SJSA1 (cell line): Measurements from ENCODE around the gene CDH22. TPM values are rescaled to one million over a fixed set of nuclear protein-coding genes. Genes with fewer than 3 reads are reported as not detected.

Experiments used
- DNase-seq, 2 experiments: peaks; one replicate each; pipeline ENCODE4 v3.0.0-alpha.2; 2015 to 2020; ENCODE audit warnings: low spot score in 2 of 2, low read depth in 1 of 2
- H3K27ac ChIP-seq: fragments of 250-450 bp; sonication (Bioruptor Pico); 2 replicates; pipeline ENCODE4 v1.5.1; 2020; ENCODE audit warnings: mild to moderate bottlenecking, moderate library complexity
- H3K27me3 ChIP-seq: fragments of 250-450 bp; sonication (Bioruptor Pico); replicated peaks from 2 replicates; pipeline ENCODE4 v1.5.1; 2020; ENCODE audit warnings: mild to moderate bottlenecking, moderate library complexity
- H3K36me3 ChIP-seq: fragments of 250-450 bp; sonication (Bioruptor Pico); 2 replicates; pipeline ENCODE4 v1.5.1; 2020; ENCODE audit warnings: mild to moderate bottlenecking
- H3K4me1 ChIP-seq: fragments of 250-450 bp; sonication (Bioruptor Pico); replicated peaks from 2 replicates; pipeline ENCODE4 v1.6.1; 2021; ENCODE audit warnings: mild to moderate bottlenecking
- H3K4me3 ChIP-seq: fragments of 250-450 bp; sonication (Bioruptor Pico); 2 replicates; pipeline ENCODE4 v1.5.1; 2020; ENCODE audit warnings: mild to moderate bottlenecking
- H3K9me3 ChIP-seq: fragments of 250-450 bp; sonication (Bioruptor Pico); replicated peaks from 2 replicates; pipeline ENCODE4 v1.5.1; 2020; ENCODE audit warnings: mild to moderate bottlenecking
- total RNA-seq: library from RNA; depleted of rRNA; stranded (reverse); fragments of >200 nt; shearing (Covaris generic); gene quantifications from 2 replicates; pipeline ENCODE4 v1.2.3, GENCODE V29; 2014

The CDH22 gene
- total RNA-seq, 1 experiment from 2014 or later: not detected

DNA sequence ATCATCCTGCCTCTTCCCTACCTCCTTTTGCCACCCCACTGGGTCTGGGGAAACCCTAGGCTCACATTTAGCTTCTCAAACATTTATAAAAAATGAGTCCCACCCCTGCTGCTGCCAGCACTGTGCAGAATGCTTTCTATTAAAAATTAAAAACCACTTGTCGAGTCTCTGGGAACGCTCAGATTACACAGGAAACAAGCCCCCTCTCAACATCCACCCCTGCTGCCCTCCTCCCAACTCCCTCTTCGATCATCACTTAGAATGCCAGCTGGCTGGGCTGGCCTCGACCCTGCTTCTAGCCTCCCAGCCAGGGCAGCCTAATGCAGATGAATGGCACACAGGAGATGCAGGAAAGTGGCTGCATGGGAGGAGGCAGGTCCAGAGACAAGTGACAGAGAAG lies 75.8 kb downstream of the CDH22 start:
- no peak for DNase-seq
- Histone ChIP-seq H3K27me3 (peaks cover 3% of the 10 kb centered on the region; the same call in 1 of the 2 replicates), H3K9me3 (no peaks in the 10 kb centered on the region), H3K4me1 (no peaks in the 10 kb centered on the region), H3K4me3 (no peak overlapping the region), H3K27ac (no peak overlapping the region), H3K36me3 (no peaks in the 10 kb centered on the region)

DNA sequence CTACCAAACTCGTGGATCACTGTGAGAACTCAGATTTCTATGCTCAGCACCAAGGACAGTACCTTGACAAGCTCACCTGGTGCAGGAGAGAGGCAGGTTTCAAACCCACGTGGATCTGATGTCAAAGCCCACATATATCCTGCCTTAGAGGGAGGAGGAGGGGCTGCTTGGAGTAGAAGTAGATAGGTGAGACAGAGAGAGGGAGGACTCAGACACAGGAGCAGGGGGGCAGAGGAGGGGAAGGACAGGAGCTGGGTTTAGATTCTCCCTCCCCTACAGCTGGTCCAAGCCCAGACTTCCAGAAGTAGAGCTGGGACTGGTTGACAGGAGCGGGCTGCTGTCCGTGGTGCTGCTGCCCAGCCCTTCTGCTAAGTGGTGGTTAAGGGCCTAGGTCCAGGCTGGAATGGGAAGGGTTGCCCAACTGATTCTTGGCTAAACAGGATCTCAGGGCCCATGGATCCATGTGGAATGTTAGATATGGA lies 77.5 kb downstream of the CDH22 start:
- Histone ChIP-seq H3K27me3 (peaks cover 3% of the 10 kb centered on the region; the same call in 1 of the 2 replicates), H3K9me3 (no peaks in the 10 kb centered on the region), H3K4me3 (no peak overlapping the region), H3K27ac (no peak overlapping the region), H3K36me3 (no peaks in the 10 kb centered on the region), H3K4me1 (no peaks in the 10 kb centered on the region)
- DNase-seq: no peak

DNA sequence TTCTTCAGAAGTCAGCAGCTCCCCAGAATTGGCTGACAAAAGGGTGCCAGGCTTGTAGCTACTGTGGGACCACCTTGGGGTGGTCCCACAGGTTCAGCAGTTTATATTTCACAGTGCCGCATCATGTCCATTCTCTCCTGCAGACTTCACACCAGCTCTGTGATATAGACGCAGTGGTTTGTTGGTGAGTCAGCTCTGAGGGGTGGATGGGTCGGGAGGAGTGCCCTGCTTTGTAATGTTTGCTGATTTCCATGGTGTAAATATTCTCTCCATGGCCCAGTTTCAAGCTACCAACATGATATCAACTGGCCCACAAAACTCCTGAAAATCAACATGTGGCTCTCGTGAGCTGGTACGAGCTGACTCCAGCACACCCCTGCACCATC lies 78.2 kb downstream of the CDH22 start:
- H3K4me3 ChIP-seq: no peak overlapping the region
- H3K27ac ChIP-seq: no peak overlapping the region
- H3K36me3 ChIP-seq: no peaks in the 10 kb centered on the region
- H3K27me3 ChIP-seq: peaks cover 6% of the 10 kb centered on the region
- H3K9me3 ChIP-seq: no peaks in the 10 kb centered on the region
- H3K4me1 ChIP-seq: no peaks in the 10 kb centered on the region
- no peak for DNase-seq

DNA sequence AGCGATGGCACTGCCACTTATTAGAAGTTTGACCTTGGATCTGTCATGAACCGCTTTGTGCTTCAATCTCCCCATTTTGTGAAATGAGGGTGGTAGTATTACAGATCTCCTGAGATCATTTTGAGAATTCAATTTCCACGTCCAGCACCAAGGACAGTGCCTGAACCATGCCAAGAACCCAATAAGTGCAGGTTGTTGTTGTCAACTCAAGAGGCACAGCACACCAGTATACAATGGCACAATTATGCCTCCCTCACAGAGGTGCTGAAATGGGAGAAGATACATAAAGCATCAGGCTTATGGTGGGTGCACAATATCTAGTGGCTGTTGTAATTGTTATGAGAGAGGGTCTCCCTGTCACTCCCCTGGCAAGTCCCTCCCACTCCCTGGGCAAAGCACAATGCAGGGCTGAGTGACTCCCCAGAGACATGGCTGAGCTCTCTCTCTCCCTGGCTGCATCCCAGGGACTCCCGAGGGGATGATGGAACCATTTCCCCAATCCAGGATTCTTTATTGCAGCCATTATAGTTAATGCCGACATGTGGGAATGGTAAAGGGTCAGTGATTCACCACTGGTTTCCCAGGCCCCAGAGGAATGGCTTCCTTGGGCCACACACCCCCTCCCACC lies 78.7 kb downstream of the CDH22 start:
- H3K4me3 ChIP-seq: no peak overlapping the region
- no peaks in the 10 kb centered on the region for H3K36me3 ChIP-seq
- DNase-seq: no peak
- H3K4me1 ChIP-seq: no peaks in the 10 kb centered on the region
- H3K9me3 ChIP-seq: no peaks in the 10 kb centered on the region
- peaks cover 8% of the 10 kb centered on the region for H3K27me3 ChIP-seq
- no peak overlapping the region for H3K27ac ChIP-seq

DNA sequence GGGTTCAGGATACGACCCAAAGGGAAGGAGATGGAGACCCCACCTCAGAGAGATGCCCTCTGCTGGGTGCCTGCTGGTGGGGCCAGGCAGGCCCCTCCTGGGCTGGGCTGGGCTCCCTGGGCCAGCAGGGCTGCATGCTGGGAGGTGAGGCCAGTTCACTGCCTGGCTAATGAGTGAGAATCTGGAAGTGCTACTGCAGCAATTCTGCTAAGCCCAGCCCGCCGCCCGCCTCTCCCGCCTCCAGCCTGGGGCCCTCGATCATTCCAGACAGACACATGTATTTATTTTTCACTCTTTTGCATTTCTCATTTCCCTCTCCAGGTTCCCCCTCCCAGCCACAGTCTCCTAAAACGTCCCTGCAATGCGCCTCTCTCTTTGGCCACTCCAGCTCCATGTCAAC lies 79.6 kb downstream of the CDH22 start:
- H3K27me3 ChIP-seq: peaks cover 14% of the 10 kb centered on the region
- H3K36me3 ChIP-seq: no peaks in the 10 kb centered on the region
- no peak for DNase-seq
- H3K9me3 ChIP-seq: no peaks in the 10 kb centered on the region
- H3K4me1 ChIP-seq: no peaks in the 10 kb centered on the region
- H3K27ac ChIP-seq: no peak overlapping the region
- H3K4me3 ChIP-seq: no peak overlapping the region

DNA sequence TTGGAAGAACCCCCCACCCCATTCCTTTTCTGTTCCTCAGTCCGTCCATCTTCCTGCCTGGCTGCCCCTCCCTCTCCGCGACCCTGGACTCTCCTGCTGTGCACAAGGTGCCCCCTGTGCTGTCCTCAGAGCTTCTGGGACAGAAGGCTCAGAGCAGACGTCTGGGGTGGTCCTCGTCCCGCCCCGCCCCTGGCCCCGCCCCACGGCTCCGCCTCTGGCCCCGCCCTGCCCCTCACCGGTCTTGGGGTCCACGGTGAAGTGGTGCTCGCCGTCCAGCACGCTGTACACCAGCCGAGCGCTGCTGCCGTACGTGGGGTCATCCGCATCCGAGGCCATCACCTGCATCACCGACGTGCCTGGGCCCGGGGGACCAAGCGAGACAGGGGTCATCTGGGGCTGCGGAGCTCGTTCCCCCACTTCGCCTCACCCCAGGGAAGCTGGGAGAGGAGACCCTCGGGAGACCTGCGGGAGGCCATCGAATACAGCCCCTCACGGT lies 81.0 kb downstream of the CDH22 start:
- no peak overlapping the region for H3K4me3 ChIP-seq
- no peaks in the 10 kb centered on the region for H3K9me3 ChIP-seq
- no peaks in the 10 kb centered on the region for H3K4me1 ChIP-seq
- no peak for DNase-seq
- H3K27me3 ChIP-seq: peaks cover 14% of the 10 kb centered on the region
- H3K27ac ChIP-seq: no peak overlapping the region
- no peaks in the 10 kb centered on the region for H3K36me3 ChIP-seq

DNA sequence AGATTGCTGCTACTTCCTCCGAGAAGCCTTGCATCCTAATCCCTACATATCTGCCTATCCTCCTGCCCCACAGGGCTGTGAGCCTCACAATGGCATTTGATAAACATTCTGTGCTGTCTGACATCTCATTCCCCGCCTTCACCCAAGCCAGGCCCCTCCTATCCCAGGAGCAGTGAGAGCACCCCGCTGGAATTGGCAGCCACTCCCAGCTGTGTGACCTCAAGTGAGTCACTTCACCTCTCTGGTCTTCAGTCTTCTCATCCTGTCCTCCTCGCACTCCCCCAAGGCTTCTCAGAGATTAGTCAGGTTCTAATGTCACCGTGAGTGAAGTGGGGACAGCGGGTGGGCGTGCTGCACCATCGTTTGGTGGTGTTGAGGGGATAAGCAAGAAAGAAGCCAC lies 81.7 kb downstream of the CDH22 start:
- no peak for DNase-seq

DNA sequence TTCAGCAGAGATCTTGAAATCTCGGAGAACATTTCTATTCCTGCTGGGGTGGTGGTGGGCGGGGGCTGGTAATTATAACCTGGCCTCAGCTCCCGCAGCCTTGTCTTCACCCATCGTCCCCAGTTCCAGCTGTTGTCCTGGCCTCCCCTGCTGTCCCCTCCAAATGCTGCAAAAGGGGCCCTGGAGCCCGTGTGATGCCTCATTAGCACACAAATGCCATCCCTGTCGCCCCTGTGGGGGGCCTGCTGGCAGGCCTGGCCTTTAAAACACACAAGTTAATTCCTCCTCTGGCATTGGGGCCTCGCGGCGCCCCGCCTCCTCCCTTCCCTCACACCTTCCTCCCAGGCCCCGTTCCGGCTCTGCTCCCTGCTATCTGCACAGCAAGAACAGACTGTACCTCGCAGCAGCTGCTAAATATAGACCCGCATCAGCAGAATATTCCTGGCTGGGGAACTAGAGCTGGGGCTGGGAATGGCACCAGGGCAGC lies 85.7 kb downstream of the CDH22 start:
- DNase-seq: no peak
- Histone ChIP-seq H3K4me3 (no peak overlapping the region), H3K36me3 (no peaks in the 10 kb centered on the region), H3K27me3 (peaks cover 21% of the 10 kb centered on the region), H3K27ac (no peak overlapping the region), H3K4me1 (no peaks in the 10 kb centered on the region), H3K9me3 (no peaks in the 10 kb centered on the region)

More for the DNA sequence above, 81.7 kb downstream of the CDH22 start:
- H3K27me3 ChIP-seq: peaks cover 14% of the 10 kb centered on the region
- H3K4me1 ChIP-seq: no peaks in the 10 kb centered on the region
- no peaks in the 10 kb centered on the region for H3K9me3 ChIP-seq
- no peaks in the 10 kb centered on the region for H3K36me3 ChIP-seq
- H3K4me3 ChIP-seq: no peak overlapping the region
- H3K27ac ChIP-seq: no peak overlapping the region

DNA sequence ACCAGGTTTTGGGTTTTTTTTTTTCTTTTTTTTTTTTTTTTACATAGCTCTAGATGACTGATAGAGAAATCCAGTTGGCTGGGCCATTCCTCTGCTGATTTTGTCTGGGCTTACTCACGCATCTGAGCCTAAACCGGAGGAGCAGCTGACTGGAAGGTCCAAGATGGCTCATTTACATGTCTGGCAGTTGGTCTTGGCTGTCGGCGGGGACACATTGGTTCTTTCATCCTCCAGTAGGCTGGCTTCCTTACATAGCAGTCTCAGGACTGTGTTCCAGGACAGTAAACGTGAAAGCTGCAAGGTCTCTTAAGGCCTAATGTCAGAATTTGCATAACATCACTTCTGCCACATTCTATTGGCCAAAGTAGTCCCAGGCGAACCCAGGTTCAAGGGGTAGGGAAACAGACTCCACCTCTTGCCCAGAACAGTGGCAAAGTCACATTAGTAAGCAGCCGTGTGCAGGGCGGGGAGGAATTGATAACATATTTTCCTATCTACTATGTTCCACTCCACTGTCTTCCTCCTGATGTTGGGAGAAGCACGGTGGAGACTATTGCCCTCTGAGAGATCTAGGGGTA lies 87.0 kb downstream of the CDH22 start:
- Histone ChIP-seq H3K4me1 (peaks cover 1% of the 10 kb centered on the region), H3K27ac (no peak overlapping the region), H3K9me3 (no peaks in the 10 kb centered on the region), H3K27me3 (peaks cover 26% of the 10 kb centered on the region), H3K36me3 (no peaks in the 10 kb centered on the region), H3K4me3 (no peak overlapping the region)
- no peak for DNase-seq

DNA sequence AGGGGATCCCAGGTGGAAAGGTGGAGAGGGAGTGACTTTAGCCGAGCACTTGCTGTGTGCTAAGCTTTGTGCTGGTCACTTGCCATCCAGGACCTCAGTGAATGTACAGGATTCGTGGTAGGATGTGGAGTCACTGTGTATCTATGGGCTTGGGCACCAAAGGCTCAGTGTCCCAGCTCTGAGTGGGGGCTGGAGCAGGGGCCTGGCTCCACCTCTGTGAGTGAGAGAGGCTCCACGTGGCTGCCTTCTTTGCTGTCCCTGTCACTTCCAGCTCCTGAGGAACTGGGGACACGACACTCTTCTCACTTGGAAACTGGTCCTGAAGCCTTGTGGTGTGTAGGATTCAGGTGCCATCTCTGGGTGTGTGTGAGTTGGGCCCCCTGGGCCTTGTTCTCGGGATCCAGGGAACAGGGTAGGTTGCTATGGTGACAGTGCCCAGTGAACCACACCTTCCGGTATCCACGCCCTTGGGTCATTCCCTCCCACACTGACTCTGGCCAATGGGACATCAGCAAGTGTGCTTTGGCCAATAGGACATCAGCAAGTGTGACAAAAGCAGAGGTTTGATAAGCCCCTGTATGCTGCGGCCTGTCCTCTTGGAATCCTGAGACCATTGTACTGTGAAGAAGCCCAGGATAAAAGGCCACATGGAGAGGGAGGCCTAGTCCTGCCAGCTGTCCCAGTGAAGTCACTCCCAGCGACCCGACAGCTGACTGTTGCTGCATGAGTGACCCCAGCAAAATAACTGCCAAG lies 87.7 kb downstream of the CDH22 start:
- DNase-seq: no peak
- no peak overlapping the region for H3K27ac ChIP-seq

DNA sequence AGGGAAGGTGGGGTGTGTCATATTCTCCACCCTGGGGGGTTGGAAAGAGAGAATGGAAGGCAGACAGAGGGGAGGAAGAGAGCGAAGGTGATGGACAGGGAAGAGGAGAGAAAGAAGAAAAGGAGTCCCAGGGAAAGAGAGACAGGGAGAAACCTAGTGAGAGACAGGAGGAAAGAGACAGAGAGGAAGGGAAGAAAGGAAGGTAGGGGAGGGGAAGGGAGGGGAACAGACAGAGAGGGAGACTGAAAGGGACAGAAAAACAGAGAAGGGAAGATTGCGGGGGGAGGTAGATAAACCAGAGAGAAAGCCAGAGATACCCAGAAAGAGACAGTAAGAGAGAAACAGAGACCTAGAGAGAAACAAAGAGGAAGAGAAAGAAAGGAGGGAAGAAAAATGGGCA lies 88.4 kb downstream of the CDH22 start:
- Histone ChIP-seq H3K9me3 (no peaks in the 10 kb centered on the region), H3K36me3 (no peaks in the 10 kb centered on the region), H3K27ac (no peak overlapping the region), H3K27me3 (peaks cover 21% of the 10 kb centered on the region), H3K4me1 (peaks cover 10% of the 10 kb centered on the region), H3K4me3 (no peak overlapping the region)
- DNase-seq: no peak

More for the DNA sequence above, 87.7 kb downstream of the CDH22 start:
- peaks cover 26% of the 10 kb centered on the region for H3K27me3 ChIP-seq
- no peaks in the 10 kb centered on the region for H3K9me3 ChIP-seq
- peaks cover 8% of the 10 kb centered on the region for H3K4me1 ChIP-seq
- no peak overlapping the region for H3K4me3 ChIP-seq
- H3K36me3 ChIP-seq: no peaks in the 10 kb centered on the region

DNA sequence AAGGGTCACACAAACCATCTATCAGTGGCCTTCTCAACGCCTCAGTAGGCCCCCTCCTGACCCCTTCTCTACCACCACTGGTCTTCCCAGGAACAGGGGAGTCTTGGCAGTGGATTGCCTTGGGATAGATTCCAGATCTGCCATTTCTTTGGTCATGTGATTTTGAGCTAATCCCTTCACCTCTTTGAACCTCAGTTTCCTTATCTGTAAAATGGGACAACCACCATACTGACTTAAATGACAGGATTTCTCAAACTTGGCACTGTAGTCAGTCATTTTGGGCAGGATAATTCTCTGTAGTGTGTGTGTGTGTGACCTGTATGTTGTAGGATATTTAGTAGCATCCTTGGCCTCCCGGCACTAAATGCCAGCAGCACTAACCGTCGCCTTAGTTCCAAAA lies 89.1 kb downstream of the CDH22 start:
- Histone ChIP-seq H3K4me1 (peaks cover 10% of the 10 kb centered on the region), H3K27me3 (peaks cover 15% of the 10 kb centered on the region), H3K27ac (no peak overlapping the region), H3K9me3 (no peaks in the 10 kb centered on the region), H3K36me3 (no peaks in the 10 kb centered on the region), H3K4me3 (no peak overlapping the region)
- no peak for DNase-seq

DNA sequence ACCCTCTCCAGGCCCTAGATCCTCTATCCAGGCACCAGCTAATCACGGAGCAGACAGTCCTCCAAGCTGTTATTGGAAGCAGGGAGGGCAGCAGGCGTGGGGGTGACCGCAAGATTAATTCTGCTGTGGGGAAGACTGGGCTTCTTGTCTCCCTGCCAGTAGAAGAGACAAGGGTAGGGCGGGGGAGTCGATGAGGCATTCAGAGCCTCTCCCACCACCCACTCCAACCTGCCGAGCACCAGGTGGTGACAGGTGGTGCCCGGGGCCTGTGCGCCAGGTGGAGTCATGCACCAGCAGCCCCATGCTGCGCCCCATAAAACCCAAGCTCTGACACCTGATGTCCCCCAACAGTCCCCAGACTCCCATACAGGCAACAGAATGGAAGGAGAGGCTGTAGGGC lies 89.6 kb downstream of the CDH22 start:
- no peak for DNase-seq
- H3K27ac ChIP-seq: no peak overlapping the region
- H3K27me3 ChIP-seq: peaks cover 12% of the 10 kb centered on the region
- H3K4me1 ChIP-seq: peaks cover 10% of the 10 kb centered on the region
- H3K9me3 ChIP-seq: no peaks in the 10 kb centered on the region
- no peak overlapping the region for H3K4me3 ChIP-seq
- H3K36me3 ChIP-seq: no peaks in the 10 kb centered on the region

DNA sequence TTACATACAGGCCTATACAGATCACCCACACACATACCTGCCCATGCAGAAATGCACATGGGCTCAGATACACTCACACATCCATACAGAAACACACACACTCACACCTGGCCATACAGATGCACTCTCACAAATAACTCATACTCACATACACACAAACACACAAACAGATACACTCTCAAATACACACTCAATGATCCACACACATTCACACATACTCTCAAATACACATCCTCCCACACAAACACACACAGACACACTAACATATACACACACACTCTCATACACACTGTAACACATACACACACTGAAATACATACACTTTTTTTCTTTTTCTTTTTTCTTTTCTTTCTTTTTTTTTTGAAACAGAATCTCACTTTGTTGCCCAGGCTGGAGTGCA lies 90.7 kb downstream of the CDH22 start:
- DNase-seq: no peak
- Histone ChIP-seq H3K27ac (no peak overlapping the region), H3K4me1 (peaks cover 10% of the 10 kb centered on the region)

More for the DNA sequence above, 90.7 kb downstream of the CDH22 start:
- Histone ChIP-seq H3K36me3 (no peaks in the 10 kb centered on the region), H3K27me3 (peaks cover 12% of the 10 kb centered on the region), H3K4me3 (no peak overlapping the region), H3K9me3 (no peaks in the 10 kb centered on the region)
